Peyer's patch (tissue), 4 donors: ENCODE results near the gene LINC00305. TPM values are rescaled to one million over a fixed set of nuclear protein-coding genes. Genes with fewer than 3 reads are reported as not detected.

Source experiments
- DNase-seq, 3 donors: peaks; one replicate each; pipeline ENCODE4 v3.0.0-alpha.2; 2017 to 2019
- H3K27ac ChIP-seq, 4 donors: fragments of 200-600 bp; sonication (generic); one replicate each; pipeline ENCODE4 v1.5.1; 2016 to 2019
- H3K27me3 ChIP-seq, 2 donors: fragments of 200-600 bp; sonication (generic); one replicate each; pipeline ENCODE4 v1.5.1; 2019
- H3K36me3 ChIP-seq, 3 donors: fragments of 200-600 bp; sonication (generic); one replicate each; pipeline ENCODE4 v1.5.1; 2016 to 2019
- H3K4me1 ChIP-seq, 4 donors: fragments of 200-600 bp; sonication (generic); one replicate each; pipeline ENCODE4 v1.5.1; 2016 to 2019
- H3K4me3 ChIP-seq, 4 donors: fragments of 200-600 bp; sonication (generic); 1 replicate in 3 of 4; 2 replicates in 1 of 4; pipeline ENCODE4 v1.5.1; 2016 to 2019; ENCODE audit warnings: mild to moderate bottlenecking in 1 of 4
- H3K9me3 ChIP-seq, 4 donors: fragments of 200-600 bp; sonication (generic); one replicate each; pipeline ENCODE4 v1.5.1; 2016 to 2019; ENCODE audit warnings: mild to moderate bottlenecking in 1 of 4
- POLR2A ChIP-seq, 2 donors: fragments of 450-650 bp; IDR thresholded peaks; one replicate each; pipeline ENCODE4 v1.5.1; 2017; ENCODE audit warnings: antibody characterized with exemption in 2 of 2, mild to moderate bottlenecking in 2 of 2, moderate library complexity in 2 of 2
- total RNA-seq, 4 donors: library from RNA; depleted of rRNA; stranded (reverse); fragments of >200 nt; gene quantifications; one replicate each; pipeline ENCODE4 v1.1.0, GENCODE V29; 2016
- TF ChIP-seq, protein P1 (sequence below), 6 experiments: fragments of 450-650 bp in 4 of 6; fragments of 200-600 bp in 2 of 6; sonication (generic) in 1 of 6; IDR thresholded peaks; one replicate each; pipeline ENCODE4 v1.5.1; 2017 to 2019; ENCODE audit warnings: antibody characterized with exemption in 6 of 6, mild to moderate bottlenecking in 3 of 6, moderate library complexity in 1 of 6

The LINC00305 gene
- total RNA-seq, 4 donors from 2014 or later: not detected

DNA sequence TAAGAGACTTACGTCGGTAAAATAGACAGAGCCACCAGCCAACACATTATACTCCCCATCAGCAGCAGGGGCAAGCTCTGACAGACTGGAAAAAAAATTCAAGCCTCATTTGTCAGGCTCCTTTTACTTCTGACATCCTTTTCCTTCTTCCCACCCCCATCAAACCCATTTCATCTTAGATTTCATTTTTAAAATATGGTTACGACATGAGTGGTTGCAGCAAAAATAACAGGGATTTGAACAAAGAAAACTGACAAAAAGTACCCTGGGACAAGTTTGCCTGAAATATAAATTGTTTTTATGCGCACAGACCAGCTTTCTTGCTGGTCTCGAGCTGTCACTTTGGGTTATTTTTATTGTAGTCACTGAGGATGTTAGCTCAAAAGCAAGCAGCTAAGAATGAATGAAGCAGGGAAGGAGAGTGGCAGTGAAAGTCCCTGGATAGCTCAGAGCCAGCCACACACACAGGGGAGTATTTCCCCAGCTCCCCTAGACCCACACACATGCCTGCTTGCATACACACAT, 30.7 kb upstream of the LINC00305 start:
- Histone ChIP-seq H3K27ac (no peak overlapping the region), H3K9me3 (no peaks in the 10 kb centered on the region), H3K4me3 (no peak overlapping the region), H3K36me3 (no peaks in the 10 kb centered on the region), H3K4me1 (no peaks in the 10 kb centered on the region), H3K27me3 (no peaks in the 10 kb centered on the region)
- no peak for DNase-seq
- TF ChIP-seq POLR2A (IDR thresholded peaks at IDR 0.05): no peak
- TF ChIP-seq, protein P1, sequence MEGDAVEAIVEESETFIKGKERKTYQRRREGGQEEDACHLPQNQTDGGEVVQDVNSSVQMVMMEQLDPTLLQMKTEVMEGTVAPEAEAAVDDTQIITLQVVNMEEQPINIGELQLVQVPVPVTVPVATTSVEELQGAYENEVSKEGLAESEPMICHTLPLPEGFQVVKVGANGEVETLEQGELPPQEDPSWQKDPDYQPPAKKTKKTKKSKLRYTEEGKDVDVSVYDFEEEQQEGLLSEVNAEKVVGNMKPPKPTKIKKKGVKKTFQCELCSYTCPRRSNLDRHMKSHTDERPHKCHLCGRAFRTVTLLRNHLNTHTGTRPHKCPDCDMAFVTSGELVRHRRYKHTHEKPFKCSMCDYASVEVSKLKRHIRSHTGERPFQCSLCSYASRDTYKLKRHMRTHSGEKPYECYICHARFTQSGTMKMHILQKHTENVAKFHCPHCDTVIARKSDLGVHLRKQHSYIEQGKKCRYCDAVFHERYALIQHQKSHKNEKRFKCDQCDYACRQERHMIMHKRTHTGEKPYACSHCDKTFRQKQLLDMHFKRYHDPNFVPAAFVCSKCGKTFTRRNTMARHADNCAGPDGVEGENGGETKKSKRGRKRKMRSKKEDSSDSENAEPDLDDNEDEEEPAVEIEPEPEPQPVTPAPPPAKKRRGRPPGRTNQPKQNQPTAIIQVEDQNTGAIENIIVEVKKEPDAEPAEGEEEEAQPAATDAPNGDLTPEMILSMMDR (IDR thresholded peaks at IDR 0.05): no peak

- no peak overlapping the region for H3K4me3 ChIP-seq
- no peak for DNase-seq
Measured at GRCh38 chr18:64178860-64179259, 30.0 kb upstream of the LINC00305 start.

GRCh38 chr18:64175432-64175831, 26.5 kb upstream of the LINC00305 start:
- no peaks in the 10 kb centered on the region for H3K9me3 ChIP-seq
- DNase-seq: no peak
- H3K36me3 ChIP-seq: no peaks in the 10 kb centered on the region
- no peaks in the 10 kb centered on the region for H3K27me3 ChIP-seq
- H3K4me3 ChIP-seq: no peak overlapping the region
- TF ChIP-seq, protein P1 (IDR thresholded peaks at IDR 0.05): no peak
- TF ChIP-seq POLR2A (IDR thresholded peaks at IDR 0.05): no peak
- no peaks in the 10 kb centered on the region for H3K4me1 ChIP-seq
- no peak overlapping the region for H3K27ac ChIP-seq

More at GRCh38 chr18:64178860-64179259, 30.0 kb upstream of the LINC00305 start:
- TF ChIP-seq, protein P1 (IDR thresholded peaks at IDR 0.05): no peak
- no peak for TF ChIP-seq POLR2A (IDR thresholded peaks at IDR 0.05)
- no peaks in the 10 kb centered on the region for H3K4me1 ChIP-seq
- H3K27ac ChIP-seq: no peak overlapping the region
- no peaks in the 10 kb centered on the region for H3K9me3 ChIP-seq
- H3K27me3 ChIP-seq: no peaks in the 10 kb centered on the region
- no peaks in the 10 kb centered on the region for H3K36me3 ChIP-seq

DNA sequence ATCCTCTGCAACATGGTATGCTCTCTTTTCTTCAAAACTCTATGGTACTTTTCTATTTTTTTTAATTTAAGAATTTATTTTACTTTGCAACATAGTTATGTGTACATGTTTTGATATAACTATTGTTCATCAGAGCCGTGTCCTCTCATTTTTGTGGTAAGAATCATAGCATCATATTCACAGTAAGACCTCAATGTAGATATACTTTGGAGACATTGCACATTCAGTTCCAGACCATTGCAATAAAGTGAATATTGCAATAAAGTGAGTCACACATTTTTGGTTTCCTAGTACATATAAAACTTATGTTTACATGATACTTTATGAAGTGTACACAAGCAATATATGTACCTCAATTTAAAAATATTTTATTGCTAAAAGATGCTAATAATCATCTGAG, 22.7 kb upstream of the LINC00305 start:
- Histone ChIP-seq H3K27ac (no peak overlapping the region), H3K4me1 (no peaks in the 10 kb centered on the region), H3K9me3 (no peaks in the 10 kb centered on the region), H3K27me3 (no peaks in the 10 kb centered on the region), H3K36me3 (no peaks in the 10 kb centered on the region), H3K4me3 (no peak overlapping the region)
- DNase-seq: no peak
- no peak for TF ChIP-seq POLR2A (IDR thresholded peaks at IDR 0.05)
- TF ChIP-seq, protein P1 (IDR thresholded peaks at IDR 0.05): no peak

- no peak for TF ChIP-seq POLR2A (IDR thresholded peaks at IDR 0.05)
- TF ChIP-seq, protein P1 (IDR thresholded peaks at IDR 0.05): no peak
- H3K27ac ChIP-seq: no peak overlapping the region
- no peaks in the 10 kb centered on the region for H3K36me3 ChIP-seq
- no peak overlapping the region for H3K4me3 ChIP-seq
- H3K27me3 ChIP-seq: no peaks in the 10 kb centered on the region
- DNase-seq: no peak
- no peaks in the 10 kb centered on the region for H3K4me1 ChIP-seq
- H3K9me3 ChIP-seq: no peaks in the 10 kb centered on the region
Measured at GRCh38 chr18:64167408-64167925, 18.6 kb upstream of the LINC00305 start.

GRCh38 chr18:64165906-64166305, 17.0 kb upstream of the LINC00305 start:
- DNase-seq: no peak
- Histone ChIP-seq H3K27ac (no peak overlapping the region), H3K4me3 (no peak overlapping the region), H3K36me3 (no peaks in the 10 kb centered on the region), H3K27me3 (no peaks in the 10 kb centered on the region), H3K9me3 (no peaks in the 10 kb centered on the region), H3K4me1 (no peaks in the 10 kb centered on the region)
- TF ChIP-seq POLR2A (IDR thresholded peaks at IDR 0.05): no peak
